ENCODE results near the gene FAM76A. TPM values are rescaled to one million over a fixed set of nuclear protein-coding genes. Genes with fewer than 3 reads are reported as not detected.

The FAM76A gene
- polyA plus RNA-seq, 1 donor (not counting 4 experiments of a cell fraction or from before 2014, with no cell fraction given) = 13.5 TPM

DNA sequence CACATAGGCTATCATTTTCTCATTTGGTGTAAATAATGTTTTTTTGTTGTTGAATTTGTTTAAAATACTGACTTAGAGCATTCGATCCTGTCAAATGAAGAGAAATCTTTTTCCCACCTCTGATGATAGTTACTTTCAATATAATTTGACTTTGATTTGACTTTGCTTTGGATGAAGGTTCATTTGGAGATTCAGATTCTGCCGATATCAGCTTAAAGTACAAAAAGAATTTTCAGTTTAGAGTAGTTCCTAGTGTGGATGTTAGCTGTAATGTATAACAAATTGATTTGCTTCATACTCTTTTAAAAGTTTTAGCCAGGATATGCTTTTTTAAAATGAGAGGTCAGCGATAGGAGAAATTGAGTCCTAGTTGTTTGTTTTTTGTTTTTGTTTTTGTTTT is 57.2 kb downstream of the FAM76A start:
- dilution Hi-C loops (cut with MboI; ENCODE audit: extremely low pct_ligation_motif_present, low sequenced_read_pairs) = no loop called here

DNA sequence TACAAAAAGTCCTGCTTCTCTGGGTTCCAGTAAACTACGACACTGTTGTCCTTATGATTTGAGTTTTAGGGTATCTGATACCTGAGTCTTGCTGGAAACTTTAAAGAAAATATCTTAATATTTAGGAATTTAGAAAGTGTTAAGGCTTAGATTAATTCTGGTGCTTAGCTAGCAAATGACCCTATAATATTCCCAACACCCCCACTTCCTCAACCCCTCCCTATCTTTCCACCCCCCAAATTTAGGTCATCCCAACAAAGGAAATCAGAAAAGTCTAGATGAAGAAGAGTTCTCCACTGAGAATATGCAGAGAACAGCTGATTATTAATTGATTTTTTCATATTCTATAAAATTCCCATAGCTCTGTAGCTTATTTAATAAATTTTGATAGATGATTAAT is 58.9 kb downstream of the FAM76A start:
- H2AFZ ChIP-seq (ENCODE audit: control insufficient read depth, low read length) = no peak overlapping the region
- no peak for FAIRE-seq
- H3K27ac ChIP-seq (ENCODE audit: control insufficient read depth, insufficient read depth, low read length) = no peak overlapping the region
- TF ChIP-seq, protein P1, sequence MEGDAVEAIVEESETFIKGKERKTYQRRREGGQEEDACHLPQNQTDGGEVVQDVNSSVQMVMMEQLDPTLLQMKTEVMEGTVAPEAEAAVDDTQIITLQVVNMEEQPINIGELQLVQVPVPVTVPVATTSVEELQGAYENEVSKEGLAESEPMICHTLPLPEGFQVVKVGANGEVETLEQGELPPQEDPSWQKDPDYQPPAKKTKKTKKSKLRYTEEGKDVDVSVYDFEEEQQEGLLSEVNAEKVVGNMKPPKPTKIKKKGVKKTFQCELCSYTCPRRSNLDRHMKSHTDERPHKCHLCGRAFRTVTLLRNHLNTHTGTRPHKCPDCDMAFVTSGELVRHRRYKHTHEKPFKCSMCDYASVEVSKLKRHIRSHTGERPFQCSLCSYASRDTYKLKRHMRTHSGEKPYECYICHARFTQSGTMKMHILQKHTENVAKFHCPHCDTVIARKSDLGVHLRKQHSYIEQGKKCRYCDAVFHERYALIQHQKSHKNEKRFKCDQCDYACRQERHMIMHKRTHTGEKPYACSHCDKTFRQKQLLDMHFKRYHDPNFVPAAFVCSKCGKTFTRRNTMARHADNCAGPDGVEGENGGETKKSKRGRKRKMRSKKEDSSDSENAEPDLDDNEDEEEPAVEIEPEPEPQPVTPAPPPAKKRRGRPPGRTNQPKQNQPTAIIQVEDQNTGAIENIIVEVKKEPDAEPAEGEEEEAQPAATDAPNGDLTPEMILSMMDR (optimal IDR thresholded peaks at IDR 0.05 in 1 of 3, IDR thresholded peaks at IDR 0.05 in 1 of 3, conservative IDR thresholded peaks at IDR 0.05 in 1 of 3; ENCODE audit: extremely low read depth in 1 of 3, insufficient read depth in 2 of 3, low read length in 3 of 3) = no peak
- TF ChIP-seq EZH2 (IDR thresholded peaks at IDR 0.05; ENCODE audit: low read length) = no peak
- peaks cover 27% of the 10 kb centered on the region for H3K79me2 ChIP-seq (ENCODE audit: control insufficient read depth, insufficient read depth, low read length)
- dilution Hi-C loops (cut with MboI; ENCODE audit: extremely low pct_ligation_motif_present, low sequenced_read_pairs) = no loop called here
- H3K9ac ChIP-seq (ENCODE audit: control insufficient read depth, extremely low read depth, insufficient read depth, low read length) = no peak overlapping the region
- H3K27me3 ChIP-seq (ENCODE audit: control insufficient read depth, extremely low read depth, insufficient read depth, low read length) = no peaks in the 10 kb centered on the region
- H3K4me2 ChIP-seq (ENCODE audit: control insufficient read depth, extremely low read depth, insufficient read depth, low read depth, low read length) = no peak overlapping the region
- H3K4me3 ChIP-seq (ENCODE audit: control insufficient read depth in 2 of 3, extremely low read depth in 1 of 3, insufficient read depth in 2 of 3, low read depth in 1 of 3, low read length in 3 of 3) = no peak overlapping the region
- H3K36me3 ChIP-seq (ENCODE audit: control insufficient read depth in 2 of 2, extremely low read depth in 1 of 2, insufficient read depth in 2 of 2, low read length in 2 of 2) = peaks cover 2 to 3% of the 10 kb centered on the region in 2 experiments
- no peaks in the 10 kb centered on the region for H3K9me3 ChIP-seq (ENCODE audit: control insufficient read depth, low read depth, low read length)
- no peaks in the 10 kb centered on the region for H3K9me1 ChIP-seq (ENCODE audit: control insufficient read depth, extremely low read depth, insufficient read depth, low read length)
- no peak for DNase-seq (ENCODE audit: low read depth, low spot score)
- no peaks in the 10 kb centered on the region for H4K20me1 ChIP-seq (ENCODE audit: control insufficient read depth, extremely low read depth, insufficient read depth, low read length)
- H3K4me1 ChIP-seq (ENCODE audit: control insufficient read depth, extremely low read depth, insufficient read depth, low read length) = peaks cover 19% of the 10 kb centered on the region

More for the DNA sequence above, 57.2 kb downstream of the FAM76A start:
- no peak overlapping the region for H3K27ac ChIP-seq (ENCODE audit: control insufficient read depth, insufficient read depth, low read length)
- no peaks in the 10 kb centered on the region for H3K9me3 ChIP-seq (ENCODE audit: control insufficient read depth, low read depth, low read length)
- H4K20me1 ChIP-seq (ENCODE audit: control insufficient read depth, extremely low read depth, insufficient read depth, low read length) = no peaks in the 10 kb centered on the region
- FAIRE-seq (no peak), DNase-seq (ENCODE audit: low read depth, low spot score) (no peak)
- peaks cover 35% of the 10 kb centered on the region for H3K79me2 ChIP-seq (ENCODE audit: control insufficient read depth, insufficient read depth, low read length)
- H3K9ac ChIP-seq (ENCODE audit: control insufficient read depth, extremely low read depth, insufficient read depth, low read length) = no peak overlapping the region
- TF ChIP-seq, protein P1 (optimal IDR thresholded peaks at IDR 0.05 in 1 of 3, IDR thresholded peaks at IDR 0.05 in 1 of 3, conservative IDR thresholded peaks at IDR 0.05 in 1 of 3; ENCODE audit: extremely low read depth in 1 of 3, insufficient read depth in 2 of 3, low read length in 3 of 3) = no peak
- TF ChIP-seq EZH2 (IDR thresholded peaks at IDR 0.05; ENCODE audit: low read length) = no peak
- no peak overlapping the region for H2AFZ ChIP-seq (ENCODE audit: control insufficient read depth, low read length)
- no peaks in the 10 kb centered on the region for H3K27me3 ChIP-seq (ENCODE audit: control insufficient read depth, extremely low read depth, insufficient read depth, low read length)
- no peak overlapping the region for H3K4me3 ChIP-seq (ENCODE audit: control insufficient read depth in 2 of 3, extremely low read depth in 1 of 3, insufficient read depth in 2 of 3, low read depth in 1 of 3, low read length in 3 of 3)
- no peaks in the 10 kb centered on the region for H3K9me1 ChIP-seq (ENCODE audit: control insufficient read depth, extremely low read depth, insufficient read depth, low read length)
- no peak overlapping the region for H3K4me2 ChIP-seq (ENCODE audit: control insufficient read depth, extremely low read depth, insufficient read depth, low read depth, low read length)
- no peaks in the 10 kb centered on the region for H3K36me3 ChIP-seq (ENCODE audit: control insufficient read depth in 2 of 2, extremely low read depth in 1 of 2, insufficient read depth in 2 of 2, low read length in 2 of 2)
- H3K4me1 ChIP-seq (ENCODE audit: control insufficient read depth, extremely low read depth, insufficient read depth, low read length) = peaks cover 15% of the 10 kb centered on the region
